Activated CD8-positive, alpha-beta T cell treated with anti-CD3 and anti-CD28 coated beads for 36 hours (primary cell): ENCODE data around the gene MCM5. TPM values are rescaled to one million over a fixed set of nuclear protein-coding genes. Genes with fewer than 3 reads are reported as not detected.
A peak's percentile ranks its signal among the peaks of the same experiment; 100 is the strongest.

ENCODE experiments used
- ATAC-seq: fragments of 200-7000 bp; cut with Tn5 transposase; one replicate; pipeline ENCODE4 v1.10.0; 2021; ENCODE audit warnings: mild to moderate bottlenecking, moderate library complexity
- CTCF ChIA-PET: fragments of 350-600 bp; sonication (Branson Sonifier 250); formaldehyde crosslinking; loops from one replicate; lab custom pipeline; 2021; ENCODE audit warnings: antibody characterized with exemption; lab: Charles Lee
- POLR2A ChIA-PET: fragments of 350-600 bp; sonication (Branson Sonifier 250); formaldehyde crosslinking; loops from one replicate; lab custom pipeline; 2021; ENCODE audit warnings: antibody characterized with exemption; lab: Charles Lee
- DNase-seq: peaks from one replicate; pipeline ENCODE4 v3.0.0-alpha.2; 2020
- H3K27ac Mint-ChIP-seq: one replicate; pipeline ENCODE4 v1.8.0; 2021; ENCODE audit warnings: mild to moderate bottlenecking, mixed read lengths
- H3K27me3 Mint-ChIP-seq: one replicate; pipeline ENCODE4 v1.8.0; 2021; ENCODE audit warnings: mixed read lengths
- H3K36me3 Mint-ChIP-seq: one replicate; pipeline ENCODE4 v1.8.0; 2021; ENCODE audit warnings: low read depth, mixed read lengths
- H3K4me1 Mint-ChIP-seq: one replicate; pipeline ENCODE4 v1.8.0; 2021; ENCODE audit warnings: low read depth, mixed read lengths
- H3K4me3 Mint-ChIP-seq: one replicate; pipeline ENCODE4 v1.8.0; 2021; ENCODE audit warnings: mild to moderate bottlenecking, moderate library complexity, mixed read lengths
- H3K9me3 Mint-ChIP-seq: one replicate; pipeline ENCODE4 v1.8.0; 2021; ENCODE audit warnings: mixed read lengths
- CTCF ChIP-seq: fragments of 200-600 bp; IDR thresholded peaks from one replicate; pipeline ENCODE4 v1.8.0; 2022; ENCODE audit warnings: antibody characterized with exemption, mild to moderate bottlenecking
- intact Hi-C: fragments of 100-400 bp; cut with micrococcal nuclease; formaldehyde crosslinking; loops from one replicate; pipeline ENCODE4 v1.10.0; 2022
- total RNA-seq, 2 experiments: library from RNA; stranded (reverse); gene quantifications; one replicate each; pipeline ENCODE4 v1.2.3, GENCODE V29; 2021

MCM5 gene
- total RNA-seq, 2 experiments from 2014 or later, result 318 to 319 TPM

GRCh38 chr22:35381424-35382009 is 18.4 kb upstream of the MCM5 start:
- POLR2A ChIA-PET, result interaction anchor here (0.6 to 0.8 kb wide), 2 partner anchors 9 to 46 kb away, joined by 3 read pairs; no protein-coding TSS in a partner anchor
- peaks cover 17% of the 10 kb centered on the region for H3K4me1 Mint-ChIP-seq
- CTCF ChIA-PET, result interaction anchor here (2.1 kb wide), 1 partner anchor 30 kb away, joined by 6 read pairs; no protein-coding TSS in a partner anchor
- H3K27ac Mint-ChIP-seq, result no peak overlapping the region
- intact Hi-C loops, result no loop called here
- peaks cover 32% of the 10 kb centered on the region for H3K27me3 Mint-ChIP-seq
- H3K36me3 Mint-ChIP-seq, result no peaks in the 10 kb centered on the region
- DNase-seq (no peak), ATAC-seq (no peak)
- H3K4me3 Mint-ChIP-seq, result peak overlapping the region; percentile 33
- H3K9me3 Mint-ChIP-seq, result no peaks in the 10 kb centered on the region
- TF ChIP-seq CTCF, result no peak

GRCh38 chr22:35383679-35384071 is 16.3 kb upstream of the MCM5 start:
- H3K4me3 Mint-ChIP-seq, result no peak overlapping the region
- no peak overlapping the region for H3K27ac Mint-ChIP-seq
- H3K9me3 Mint-ChIP-seq, result no peaks in the 10 kb centered on the region
- POLR2A ChIA-PET, result no interaction called here
- ATAC-seq (no peak), DNase-seq (no peak)
- no peak for TF ChIP-seq CTCF
- intact Hi-C loops, result loop anchor here (2.0 kb wide), 1 partner anchor 19 kb away; no protein-coding TSS in a partner anchor
- no peaks in the 10 kb centered on the region for H3K36me3 Mint-ChIP-seq
- H3K27me3 Mint-ChIP-seq, result peaks cover 32% of the 10 kb centered on the region
- CTCF ChIA-PET, result interaction anchor here (0.7 to 0.9 kb wide), 2 partner anchors 15 to 290 kb away, joined by 3 read pairs; no protein-coding TSS in a partner anchor
- peaks cover 5% of the 10 kb centered on the region for H3K4me1 Mint-ChIP-seq

GRCh38 chr22:35384527-35384926 is 15.4 kb upstream of the MCM5 start:
- no peak for DNase-seq
- Mint-ChIP-seq H3K4me1 (peaks cover 5% of the 10 kb centered on the region), H3K27ac (no peak overlapping the region), H3K36me3 (no peaks in the 10 kb centered on the region), H3K27me3 (peaks cover 36% of the 10 kb centered on the region), H3K4me3 (no peak overlapping the region), H3K9me3 (no peaks in the 10 kb centered on the region)
- intact Hi-C loops, result loop anchor here (2.0 kb wide), 1 partner anchor 20 kb away; no protein-coding TSS in a partner anchor
- POLR2A ChIA-PET, result interaction anchor here (0.8 kb wide), 2 partner anchors 12 to 40 kb away, joined by 3 to 4 read pairs; no protein-coding TSS in a partner anchor
- CTCF ChIA-PET, result no interaction called here
- no peak for ATAC-seq
- no peak for TF ChIP-seq CTCF

GRCh38 chr22:35384975-35385588 is 14.9 kb upstream of the MCM5 start:
- no peak overlapping the region for H3K4me3 Mint-ChIP-seq
- peaks cover 35% of the 10 kb centered on the region for H3K27me3 Mint-ChIP-seq
- no peaks in the 10 kb centered on the region for H3K36me3 Mint-ChIP-seq
- H3K27ac Mint-ChIP-seq, result no peak overlapping the region
- CTCF ChIA-PET, result no interaction called here
- no peak for DNase-seq
- no peak for TF ChIP-seq CTCF
- no peaks in the 10 kb centered on the region for H3K9me3 Mint-ChIP-seq
- peaks cover 5% of the 10 kb centered on the region for H3K4me1 Mint-ChIP-seq
- no peak for ATAC-seq
- POLR2A ChIA-PET, result interaction anchor here (0.8 kb wide), 2 partner anchors 13 to 41 kb away, joined by 3 to 4 read pairs; no protein-coding TSS in a partner anchor
- intact Hi-C loops, result loop anchor here (2.0 kb wide), 1 partner anchor 20 kb away; no protein-coding TSS in a partner anchor
